Panc1 (cell line): ENCODE results near the gene SLC23A3. TPM values are rescaled to one million over a fixed set of nuclear protein-coding genes. Genes with fewer than 3 reads are reported as not detected.

Source experiments
- ATAC-seq: fragments of 200-7000 bp; cut with Tn5 transposase; 2 replicates; pipeline ENCODE4 v1.9.1; 2020; ENCODE audit warnings: mild to moderate bottlenecking, moderate library complexity
- BruUV-seq: library from RNA; stranded (reverse); fragments of 400-500 nt; replicated peaks from 2 replicates; lab custom pipeline; 2021; lab: Mats Ljungman, UMichigan
- CTCF ChIA-PET: fragments of 300-600 bp; sonication (Branson Sonifier 250); formaldehyde crosslinking; loops from one replicate; lab custom pipeline; 2022; ENCODE audit warnings: antibody characterized with exemption; lab: Charles Lee
- POLR2A ChIA-PET: fragments of 300-600 bp; sonication (Branson Sonifier 250); formaldehyde crosslinking; loops from one replicate; lab custom pipeline; 2022; ENCODE audit warnings: antibody characterized with exemption; lab: Charles Lee
- DNase-seq: peaks from one replicate; pipeline ENCODE4 v3.0.0-alpha.2; 2010; ENCODE audit warnings: low read depth, low spot score
- H3K27ac ChIP-seq: 2 replicates; pipeline ENCODE4 v1.5.1; 2011; ENCODE audit warnings: mild to moderate bottlenecking, low read length, inconsistent platforms
- H3K27me3 ChIP-seq: fragments of 200-500 bp; sonication (Bioruptor generic); 2 replicates; pipeline ENCODE4 v1.6.0; 2014; ENCODE audit warnings: low read length, inconsistent platforms; ENCODE audit not compliant: control insufficient read depth, insufficient read depth
- H3K36me3 ChIP-seq: fragments of 200-500 bp; sonication (Bioruptor generic); 2 replicates; pipeline ENCODE4 v1.5.1; 2014; ENCODE audit warnings: inconsistent platforms, mild to moderate bottlenecking, low read length, moderate library complexity; ENCODE audit not compliant: control insufficient read depth, insufficient read depth
- H3K4me1 ChIP-seq: 2 replicates; pipeline ENCODE4 v1.5.1; 2011; ENCODE audit warnings: inconsistent platforms, mild to moderate bottlenecking, low read length, moderate library complexity; ENCODE audit not compliant: control insufficient read depth, insufficient read depth
- H3K4me3 ChIP-seq, 2 experiments: 2 replicates each; pipeline ENCODE4 v1.5.1; 2011 to 2012; ENCODE audit warnings: low read depth in 2 of 2, low read length in 2 of 2, mild to moderate bottlenecking in 2 of 2, inconsistent platforms in 1 of 2, moderate library complexity in 1 of 2
- H3K9me3 ChIP-seq: fragments of 200-500 bp; sonication (Bioruptor generic); 2 replicates; pipeline ENCODE4 v1.5.1; 2014; ENCODE audit warnings: low read depth, mild to moderate bottlenecking, inconsistent platforms, low read length, moderate library complexity; ENCODE audit not compliant: control insufficient read depth, insufficient read depth
- POLR2AphosphoS5 ChIP-seq: IDR thresholded peaks from 2 replicates; pipeline ENCODE4 v1.6.1; 2012; ENCODE audit warnings: mild to moderate bottlenecking, low read depth, low read length, moderate library complexity
- SIN3A ChIP-seq: IDR thresholded peaks from 2 replicates; pipeline ENCODE4 v1.6.1; 2012; ENCODE audit warnings: low read depth, mild to moderate bottlenecking, low read length, moderate library complexity, borderline replicate concordance; ENCODE audit not compliant: insufficient read depth
- TCF7L2 ChIP-seq: IDR thresholded peaks from 2 replicates; pipeline ENCODE4 v1.6.1; 2011; ENCODE audit warnings: mild to moderate bottlenecking, low read depth, low read length, inconsistent platforms
- in situ Hi-C: cut with HindIII; loops from 2 replicates; pipeline ENCODE4 v1.10.0; 2016; ENCODE audit warnings: low sequenced_read_pairs, low pct_unique_long_range_greater_than_20kb
- intact Hi-C: fragments of 100-400 bp; cut with micrococcal nuclease; formaldehyde crosslinking; loops from one replicate; pipeline ENCODE4 v1.10.0; 2022; ENCODE audit not compliant: unreplicated experiment
- total RNA-seq: library from RNA; stranded (reverse); gene quantifications from one replicate; pipeline ENCODE4 v1.2.1, GENCODE V29; 2021; ENCODE audit not compliant: unreplicated experiment
- TF ChIP-seq, protein P1 (sequence below): fragments of 450-650 bp; IDR thresholded peaks from 2 replicates; pipeline ENCODE4 v1.5.1; 2017; ENCODE audit warnings: mild to moderate bottlenecking
- TF ChIP-seq, protein P2 (sequence below), 2 experiments: IDR thresholded peaks; 2 replicates each; pipeline ENCODE4 v1.6.1; 2011 to 2012; ENCODE audit warnings: low read depth in 2 of 2, control low read depth in 1 of 2, low read length in 1 of 2, mild to moderate bottlenecking in 1 of 2, moderate library complexity in 1 of 2; ENCODE audit not compliant: insufficient read depth in 1 of 2

Gene SLC23A3
- total RNA-seq, 1 experiment from 2014 or later = 3.3 TPM

DNA sequence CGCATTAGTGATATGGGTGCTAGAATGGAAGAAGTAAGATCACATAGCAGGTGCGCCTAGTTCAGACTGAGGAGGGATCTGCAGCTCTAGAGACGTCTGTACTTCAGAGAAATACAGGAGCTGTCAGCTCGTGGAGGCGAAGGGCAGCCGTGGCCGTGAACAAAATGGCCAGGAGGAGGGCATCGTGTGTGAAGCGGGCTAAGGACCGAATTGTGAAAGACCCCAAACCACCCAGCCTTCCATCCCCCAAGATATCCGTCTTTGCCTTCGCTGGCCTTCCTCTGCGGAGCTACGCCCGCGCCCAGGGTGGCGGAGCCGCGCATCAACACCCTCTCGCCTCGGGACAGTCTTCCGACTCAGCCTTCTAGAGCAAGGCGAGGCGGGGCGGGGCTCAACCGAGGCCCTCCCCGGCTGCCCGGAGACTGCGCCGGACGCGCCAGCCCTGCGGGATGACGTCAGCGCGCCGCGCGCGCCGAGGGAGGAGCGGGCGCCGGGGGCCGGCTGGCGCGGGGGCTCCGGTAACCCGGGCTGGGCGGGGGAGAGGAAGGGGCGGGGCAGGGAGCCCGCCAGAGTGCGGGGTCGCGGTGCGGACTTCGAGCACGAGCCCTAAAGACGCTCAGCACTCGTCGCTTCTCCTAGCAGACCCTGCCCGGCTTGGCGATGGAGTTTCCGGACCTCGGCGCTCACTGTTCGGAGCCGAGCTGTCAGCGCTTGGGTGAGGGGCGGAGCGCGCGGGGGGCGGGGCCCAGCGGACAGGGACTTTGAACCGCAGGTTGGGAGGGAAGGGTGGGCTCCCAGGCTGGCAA, 36.7 kb upstream of the SLC23A3 start, which contains the start of gene ZFAND2B:
Gene ZFAND2B (plus strand): TSS at position 455 of the 806 bp plus-strand sequence. CDS start 206 bp downstream, at position 661.
- TF ChIP-seq, protein P1, sequence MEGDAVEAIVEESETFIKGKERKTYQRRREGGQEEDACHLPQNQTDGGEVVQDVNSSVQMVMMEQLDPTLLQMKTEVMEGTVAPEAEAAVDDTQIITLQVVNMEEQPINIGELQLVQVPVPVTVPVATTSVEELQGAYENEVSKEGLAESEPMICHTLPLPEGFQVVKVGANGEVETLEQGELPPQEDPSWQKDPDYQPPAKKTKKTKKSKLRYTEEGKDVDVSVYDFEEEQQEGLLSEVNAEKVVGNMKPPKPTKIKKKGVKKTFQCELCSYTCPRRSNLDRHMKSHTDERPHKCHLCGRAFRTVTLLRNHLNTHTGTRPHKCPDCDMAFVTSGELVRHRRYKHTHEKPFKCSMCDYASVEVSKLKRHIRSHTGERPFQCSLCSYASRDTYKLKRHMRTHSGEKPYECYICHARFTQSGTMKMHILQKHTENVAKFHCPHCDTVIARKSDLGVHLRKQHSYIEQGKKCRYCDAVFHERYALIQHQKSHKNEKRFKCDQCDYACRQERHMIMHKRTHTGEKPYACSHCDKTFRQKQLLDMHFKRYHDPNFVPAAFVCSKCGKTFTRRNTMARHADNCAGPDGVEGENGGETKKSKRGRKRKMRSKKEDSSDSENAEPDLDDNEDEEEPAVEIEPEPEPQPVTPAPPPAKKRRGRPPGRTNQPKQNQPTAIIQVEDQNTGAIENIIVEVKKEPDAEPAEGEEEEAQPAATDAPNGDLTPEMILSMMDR = no peak
- peak; percentile 98 for TF ChIP-seq POLR2AphosphoS5
- TF ChIP-seq SIN3A = peak; percentile 62
- TF ChIP-seq TCF7L2 = peak; percentile 39; the same call in 1 of the 2 replicates
- TF ChIP-seq, protein P2, sequence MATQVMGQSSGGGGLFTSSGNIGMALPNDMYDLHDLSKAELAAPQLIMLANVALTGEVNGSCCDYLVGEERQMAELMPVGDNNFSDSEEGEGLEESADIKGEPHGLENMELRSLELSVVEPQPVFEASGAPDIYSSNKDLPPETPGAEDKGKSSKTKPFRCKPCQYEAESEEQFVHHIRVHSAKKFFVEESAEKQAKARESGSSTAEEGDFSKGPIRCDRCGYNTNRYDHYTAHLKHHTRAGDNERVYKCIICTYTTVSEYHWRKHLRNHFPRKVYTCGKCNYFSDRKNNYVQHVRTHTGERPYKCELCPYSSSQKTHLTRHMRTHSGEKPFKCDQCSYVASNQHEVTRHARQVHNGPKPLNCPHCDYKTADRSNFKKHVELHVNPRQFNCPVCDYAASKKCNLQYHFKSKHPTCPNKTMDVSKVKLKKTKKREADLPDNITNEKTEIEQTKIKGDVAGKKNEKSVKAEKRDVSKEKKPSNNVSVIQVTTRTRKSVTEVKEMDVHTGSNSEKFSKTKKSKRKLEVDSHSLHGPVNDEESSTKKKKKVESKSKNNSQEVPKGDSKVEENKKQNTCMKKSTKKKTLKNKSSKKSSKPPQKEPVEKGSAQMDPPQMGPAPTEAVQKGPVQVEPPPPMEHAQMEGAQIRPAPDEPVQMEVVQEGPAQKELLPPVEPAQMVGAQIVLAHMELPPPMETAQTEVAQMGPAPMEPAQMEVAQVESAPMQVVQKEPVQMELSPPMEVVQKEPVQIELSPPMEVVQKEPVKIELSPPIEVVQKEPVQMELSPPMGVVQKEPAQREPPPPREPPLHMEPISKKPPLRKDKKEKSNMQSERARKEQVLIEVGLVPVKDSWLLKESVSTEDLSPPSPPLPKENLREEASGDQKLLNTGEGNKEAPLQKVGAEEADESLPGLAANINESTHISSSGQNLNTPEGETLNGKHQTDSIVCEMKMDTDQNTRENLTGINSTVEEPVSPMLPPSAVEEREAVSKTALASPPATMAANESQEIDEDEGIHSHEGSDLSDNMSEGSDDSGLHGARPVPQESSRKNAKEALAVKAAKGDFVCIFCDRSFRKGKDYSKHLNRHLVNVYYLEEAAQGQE (IDR thresholded peaks at IDR 0.05; ENCODE audit: insufficient read depth in 1 of 2, low read depth in 2 of 2, low read length in 1 of 2) = no peak
- ATAC-seq (peak; percentile 98), DNase-seq (peak; percentile 57)
- H3K36me3 ChIP-seq = 0 out of 2 replicates have a peak, but pooled peaks cover 2% of the 10 kb centered on the region
- in situ Hi-C loops (no loop called here), intact Hi-C loops (no loop called here)
- no peaks in the 10 kb centered on the region for H3K9me3 ChIP-seq
- peak within 1 kb of the TSS; percentile 86 for H3K27ac ChIP-seq
- peaks cover 16% of the 10 kb centered on the region for H3K4me1 ChIP-seq
- H3K27me3 ChIP-seq = no peaks in the 10 kb centered on the region
- H3K4me3 ChIP-seq = peak within 1 kb of the TSS; percentile 55 to 93
- CTCF ChIA-PET = interaction anchor here (0.5 kb wide), 1 partner anchor 8 kb away, joined by 4 read pairs; no protein-coding TSS in a partner anchor
- POLR2A ChIA-PET = interaction anchor here (0.5 to 0.7 kb wide), 3 partner anchors 10 to 946 kb away, joined by 3 to 6 read pairs (median 5); partner anchors contain the start of gene GPBAR1
- TSS peak; percentile 89 for BruUV-seq

DNA sequence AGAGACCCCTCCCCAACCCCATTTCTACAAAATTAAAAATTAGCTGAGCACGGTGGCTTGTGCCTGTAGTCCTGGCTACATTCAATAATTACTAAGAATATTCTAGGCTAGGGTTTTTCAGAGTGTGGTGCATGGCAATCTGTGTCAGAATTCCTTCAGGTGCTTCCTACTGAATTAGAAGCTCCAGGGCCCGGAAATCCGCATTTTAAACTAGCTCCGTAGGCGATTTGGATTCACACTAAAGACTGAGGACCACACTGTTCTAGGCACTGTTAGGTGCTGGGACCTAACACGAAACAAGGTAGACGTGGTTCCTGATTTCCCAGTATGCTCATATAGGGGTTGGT, 36.1 kb upstream of the SLC23A3 start:
- POLR2A ChIA-PET = interaction anchor here (0.5 to 0.6 kb wide), 2 partner anchors 10 to 109 kb away, joined by 3 to 5 read pairs; no protein-coding TSS in a partner anchor
- TF ChIP-seq SIN3A (no peak), TCF7L2 (no peak)
- in situ Hi-C loops = no loop called here
- no TSS peak for BruUV-seq
- Histone ChIP-seq H3K4me1 (peaks cover 16% of the 10 kb centered on the region), H3K27me3 (no peaks in the 10 kb centered on the region), H3K27ac (peak overlapping the region; percentile 86), H3K9me3 (no peaks in the 10 kb centered on the region), H3K36me3 (0 out of 2 replicates have a peak, but pooled peaks cover 2% of the 10 kb centered on the region), H3K4me3 (peak overlapping the region; percentile 55 to 93)
- DNase-seq (no peak), ATAC-seq (no peak)
- CTCF ChIA-PET = no interaction called here
- intact Hi-C loops = no loop called here
